GM21619 (cell line): ENCODE results near the gene H2AZ1.
A peak's percentile ranks its signal among the peaks of the same experiment; 100 is the strongest.

Experiments used
- ATAC-seq: cut with Tn5 transposase; IDR thresholded peaks from one replicate; pipeline ENCODE4 v1.9.1; 2021; ENCODE audit not compliant: unreplicated experiment

H2AZ1 gene

DNA sequence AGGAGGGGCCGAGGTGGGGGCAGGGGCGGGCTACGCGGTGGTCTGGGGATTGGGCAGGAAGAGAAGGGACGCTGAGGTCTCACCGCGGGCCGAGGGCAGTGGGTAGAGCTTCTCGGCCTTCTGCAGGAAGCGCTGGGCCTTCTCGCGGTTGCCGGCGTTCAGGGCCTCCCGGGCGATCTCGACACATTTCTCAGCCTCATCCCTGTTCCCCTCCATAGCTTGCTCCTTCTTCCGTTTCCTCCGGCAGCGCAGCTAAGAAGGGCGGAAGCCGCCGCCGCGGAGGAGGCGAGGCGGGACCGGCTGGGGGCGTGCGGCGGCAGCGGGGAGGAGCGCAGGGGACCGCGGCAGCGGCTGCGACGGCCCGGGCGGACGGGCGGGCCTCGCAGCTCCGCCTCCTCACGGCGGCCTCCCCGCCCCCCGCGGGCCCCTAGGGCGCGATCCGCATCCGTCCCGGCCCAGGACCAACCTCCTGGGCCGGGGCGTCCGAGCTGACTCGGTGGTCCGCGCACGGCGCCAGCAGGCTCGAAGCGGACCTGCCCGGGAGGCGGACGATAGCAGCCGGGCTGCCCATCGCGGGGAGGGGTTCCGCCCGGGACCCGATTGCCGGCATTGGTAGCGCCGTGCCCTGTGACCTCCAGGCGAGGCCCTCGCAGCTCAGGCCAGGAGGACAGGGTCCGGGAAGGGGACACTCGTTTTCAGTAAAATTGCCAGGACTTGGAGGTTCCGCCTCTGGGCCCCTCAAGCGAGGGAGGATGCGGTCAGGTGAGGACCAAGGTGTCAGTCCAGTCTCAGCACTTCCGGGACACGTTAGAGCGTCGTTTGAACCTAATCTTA lies 3.5 kb downstream of the H2AZ1 start, which contains the start of gene DNAJB14:
Gene DNAJB14 (minus strand): TSS at position 263 of the 834 bp plus-strand sequence. CDS start 47 bp downstream, at position 216.
- ATAC-seq, result peak; percentile 40

DNA sequence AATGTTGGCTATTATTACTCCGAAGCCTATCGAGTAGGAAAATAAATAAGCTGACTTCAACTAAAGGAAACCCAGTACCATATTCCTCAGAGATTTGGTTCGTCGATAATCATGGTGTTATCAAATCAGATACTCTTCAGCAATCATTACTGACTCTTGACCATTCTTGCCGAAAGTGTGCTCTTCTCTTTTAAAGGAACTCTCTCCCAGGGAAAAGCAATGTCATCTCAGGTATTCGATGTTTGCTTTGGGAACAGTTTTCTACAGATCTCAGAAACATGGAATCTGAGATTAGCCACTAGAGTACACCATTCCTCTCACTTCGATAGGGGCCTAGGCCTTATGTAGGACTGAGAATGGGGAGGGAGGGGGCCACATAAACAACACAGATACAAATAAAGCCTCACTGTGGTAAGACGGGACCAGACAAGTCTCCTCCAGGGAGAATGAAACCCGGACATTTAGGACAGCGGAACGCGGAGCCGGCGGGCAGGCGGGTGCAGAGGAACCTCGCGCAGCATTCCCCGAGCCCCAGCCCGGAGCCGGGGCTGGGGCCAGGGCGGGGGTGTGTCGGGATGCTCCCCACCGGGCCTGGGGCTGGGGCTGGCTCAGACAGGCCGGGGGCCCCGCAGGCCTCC lies 4.2 kb downstream of the H2AZ1 start:
- peak; percentile 2 for ATAC-seq

- ATAC-seq, result no peak
These were observed 6.1 kb downstream of the H2AZ1 start for GRCh38 chr4:99943904-99944437.

DNA sequence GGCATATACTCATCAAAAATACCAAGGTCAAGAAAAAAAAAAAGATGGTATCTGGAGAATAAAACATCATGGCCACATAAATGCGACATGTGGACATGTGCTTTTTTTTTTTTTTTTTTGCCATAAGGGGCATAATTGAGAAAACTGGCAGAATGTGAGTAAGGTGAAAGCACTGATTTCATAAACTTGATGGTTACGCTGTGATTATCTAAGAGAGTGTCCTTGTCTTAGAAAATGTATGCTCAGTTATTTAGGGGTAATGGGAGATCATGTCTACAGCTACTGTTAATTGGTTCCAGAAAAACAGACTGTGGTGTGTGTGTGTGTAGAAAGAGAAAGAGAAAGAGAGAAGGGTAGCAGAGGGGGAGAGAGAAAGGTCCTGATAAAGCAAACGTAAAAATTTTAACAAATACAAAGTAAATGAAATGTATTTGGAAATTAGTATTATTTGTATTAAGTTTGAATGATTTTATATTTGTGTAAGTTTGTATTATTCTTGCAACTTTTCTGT lies 11.8 kb downstream of the H2AZ1 start:
- no peak for ATAC-seq

GRCh38 chr4:99934891-99935290 lies 15.2 kb downstream of the H2AZ1 start:
- ATAC-seq, result no peak

GRCh38 chr4:99927566-99927965 lies 22.5 kb downstream of the H2AZ1 start:
- ATAC-seq, result no peak

DNA sequence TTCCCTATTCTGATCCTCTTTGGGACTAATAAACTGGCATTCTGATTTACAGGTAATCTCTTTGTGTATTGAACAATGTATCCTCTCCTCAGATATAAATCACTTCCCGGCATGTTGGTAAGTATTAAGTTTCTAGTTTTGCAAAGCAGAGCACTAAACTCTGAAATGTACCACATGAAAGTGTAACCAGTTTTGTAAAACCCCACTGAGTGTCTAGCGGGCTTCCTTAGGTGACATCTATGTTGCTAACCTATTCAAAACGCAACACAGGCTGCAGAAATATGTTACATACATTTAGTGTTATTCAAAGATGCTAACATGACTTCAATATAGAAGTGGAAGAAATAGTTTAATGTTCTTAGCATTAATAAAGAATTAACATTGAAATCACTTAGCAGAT lies 28.9 kb downstream of the H2AZ1 start:
- ATAC-seq, result no peak

GRCh38 chr4:99918656-99919055 lies 31.4 kb downstream of the H2AZ1 start:
- ATAC-seq, result no peak

DNA sequence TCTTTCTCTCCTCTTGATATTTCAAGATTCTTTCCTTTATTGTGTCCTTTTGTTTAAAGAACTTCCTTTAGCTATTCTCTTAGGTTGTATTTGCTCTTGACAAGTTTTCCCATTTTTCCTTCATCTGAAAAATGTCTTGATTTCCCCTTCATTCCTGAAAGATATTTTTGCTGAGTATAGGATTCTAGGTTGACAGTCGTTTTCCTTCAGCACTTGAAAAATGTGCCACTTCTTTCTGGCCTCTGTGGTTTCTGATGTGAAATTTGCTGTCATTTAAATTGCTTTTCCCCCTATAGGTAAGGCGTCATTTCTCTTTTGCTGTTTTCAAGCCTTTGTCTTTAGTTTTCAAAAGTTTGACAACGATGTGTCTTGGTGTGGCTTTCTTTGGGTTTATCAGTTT lies 32.5 kb downstream of the H2AZ1 start:
- no peak for ATAC-seq

- no peak for ATAC-seq
These were observed 34.6 kb downstream of the H2AZ1 start for GRCh38 chr4:99915449-99915848.
